GM12878 (cell line): ENCODE results near the gene CCDC191. TPM values are rescaled to one million over a fixed set of nuclear protein-coding genes. Genes with fewer than 3 reads are reported as not detected.

Experiments used
- ATAC-seq: fragments of 200-7000 bp; cut with Tn5 transposase; 3 replicates; pipeline ENCODE4 v1.9.1; 2020; ENCODE audit warnings: mild to moderate bottlenecking, moderate library complexity
- BruUV-seq: library from RNA; stranded (reverse); fragments of 400-500 nt; replicated peaks from 2 replicates; lab custom pipeline; 2021; lab: Mats Ljungman, UMichigan
- CTCF ChIA-PET: fragments of 300-600 bp; sonication (Branson Sonifier 250); formaldehyde crosslinking; extraction: SDS; loops from one replicate; lab custom pipeline; 2021; ENCODE audit warnings: inconsistent platforms; lab: Yijun Ruan, JAX
- POLR2A ChIA-PET: fragments of 350-600 bp; formaldehyde crosslinking; extraction: SDS; loops from one replicate; lab custom pipeline; 2021; ENCODE audit warnings: inconsistent platforms; lab: Charles Lee
- RAD21 ChIA-PET: fragments of 300-600 bp; sonication (Branson Sonifier 250); formaldehyde crosslinking; loops from one replicate; lab custom pipeline; 2023; ENCODE audit warnings: antibody characterized with exemption; ENCODE audit not compliant: unreplicated experiment; lab: Charles Lee
- SMC1A ChIA-PET: fragments of 300-600 bp; sonication (Branson Sonifier 250); formaldehyde crosslinking; loops from one replicate; lab custom pipeline; 2023; ENCODE audit not compliant: unreplicated experiment, uncharacterized antibody; lab: Charles Lee
- DNase-seq: peaks from one replicate; pipeline ENCODE4 v3.0.0-alpha.2; 2011; ENCODE audit warnings: low read depth, low spot score
- FAIRE-seq: peaks from 3 replicates; lab custom pipeline; 2011; peaks lifted over from hg19 to GRCh38; lab: Jason Lieb, UNC
- H2AFZ ChIP-seq: 2 replicates; pipeline ENCODE4 v1.6.0; 2011; ENCODE audit warnings: low read depth, low read length, control low read depth; ENCODE audit not compliant: control insufficient read depth
- H3K27ac ChIP-seq: 2 replicates; pipeline ENCODE4 v1.5.1; 2011; ENCODE audit warnings: control low read depth; ENCODE audit not compliant: control insufficient read depth, insufficient read depth
- H3K27me3 ChIP-seq, 2 experiments: replicated peaks in 1 of 2; 2 replicates each; pipeline versions ENCODE4 v1.6.0 to v1.6.1; 2011; ENCODE audit warnings: low read length in 1 of 2; ENCODE audit not compliant: control insufficient read depth in 2 of 2, insufficient read depth in 2 of 2
- H3K36me3 ChIP-seq, 2 experiments: 2 replicates each; pipeline ENCODE4 v1.5.1; 2011; ENCODE audit warnings: low read length in 1 of 2; ENCODE audit not compliant: control insufficient read depth in 2 of 2, insufficient read depth in 2 of 2
- H3K4me1 ChIP-seq: 2 replicates; pipeline ENCODE4 v1.6.1; 2011; ENCODE audit warnings: mild to moderate bottlenecking, low read length, moderate library complexity, mixed read lengths; ENCODE audit not compliant: control insufficient read depth, insufficient read depth
- H3K4me2 ChIP-seq: 2 replicates; pipeline ENCODE4 v1.6.0; 2011; ENCODE audit warnings: control low read depth; ENCODE audit not compliant: control insufficient read depth, insufficient read depth
- H3K4me3 ChIP-seq: fragments of 200-600 bp; sonication (generic); 2 replicates; pipeline ENCODE4 v1.5.1; 2016
- H3K79me2 ChIP-seq: 2 replicates; pipeline ENCODE4 v1.6.0; 2011; ENCODE audit warnings: low read length; ENCODE audit not compliant: control insufficient read depth, insufficient read depth
- H3K9ac ChIP-seq: 2 replicates; pipeline ENCODE4 v1.8.0; 2011; ENCODE audit warnings: low read length, control low read depth, mixed read lengths; ENCODE audit not compliant: control insufficient read depth, insufficient read depth
- H3K9me3 ChIP-seq: replicated peaks from 3 replicates; pipeline ENCODE4 v1.5.1; 2011; ENCODE audit warnings: mild to moderate bottlenecking, low read length; ENCODE audit not compliant: control insufficient read depth, insufficient read depth
- H4K20me1 ChIP-seq: 2 replicates; pipeline ENCODE4 v1.6.0; 2011; ENCODE audit not compliant: control insufficient read depth, insufficient read depth
- CREB1 ChIP-seq: IDR thresholded peaks from 2 replicates; pipeline ENCODE4 v1.6.1; 2012; ENCODE audit warnings: low read depth, mild to moderate bottlenecking, inconsistent platforms
- FOXM1 ChIP-seq: IDR thresholded peaks from 2 replicates; pipeline ENCODE4 v1.6.1; 2012; ENCODE audit warnings: low read depth, mild to moderate bottlenecking, inconsistent platforms, low read length, moderate library complexity
- HSF1 ChIP-seq: fragments of 150-350 bp; IDR thresholded peaks from 2 replicates; pipeline ENCODE4 v1.6.1; 2014; ENCODE audit warnings: mild to moderate bottlenecking, low read depth, low read length
- NBN ChIP-seq: fragments of 450-650 bp; IDR thresholded peaks from 2 replicates; pipeline ENCODE4 v1.6.1; 2016
- TAF1 ChIP-seq: IDR thresholded peaks from 2 replicates; pipeline ENCODE4 v1.6.1; 2011; ENCODE audit warnings: mild to moderate bottlenecking, low read depth, low read length, borderline replicate concordance
- WRNIP1 ChIP-seq: IDR thresholded peaks from 2 replicates; pipeline ENCODE4 v1.6.1; 2011; ENCODE audit warnings: low read depth, low read length, improper control_type of control experiment, borderline replicate concordance
- WGBS: methylation state at CpG from one replicate; pipeline ENCODE4 v1.1.6; 2016; ENCODE audit warnings: low lambda C conversion rate; ENCODE audit not compliant: insufficient replicate concordance, insufficient coverage; ENCODE audit errors: missing lambda C conversion rate; 5-methylcytosine and 5-hydroxymethylcytosine counted together
- in situ Hi-C: fragments of 300-500 bp; cut with MboI; formaldehyde crosslinking; loops from 9 replicates; pipeline ENCODE4 v1.14.3; 2018; ENCODE audit warnings: mixed read lengths
- intact Hi-C: fragments of 100-400 bp; cut with micrococcal nuclease; formaldehyde crosslinking; loops from one replicate; pipeline ENCODE4 v1.14.2; 2022; ENCODE audit not compliant: unreplicated experiment
- polyA plus RNA-seq, 11 experiments: library from polyadenylated mRNA; depleted of rRNA in 4 of 11; unstranded in 6 of 11; stranded (reverse) in 5 of 11; fragments of >200 nt; fragmentation: Nextera tagmentation in 4 of 11; fragmentation: Illumina TruSeq in 1 of 11; extraction: Ambion mirVana in 4 of 11; extraction: Trizol in 1 of 11; gene quantifications; 1 replicate in 1 of 11; 2 replicates in 10 of 11; pipeline versions ENCODE4 v1.2.1 to v1.2.3, GENCODE V29; 2011 to 2016; ENCODE audit warnings: inconsistent platforms in 2 of 11, missing spikeins in 2 of 11, low read depth in 1 of 11
- total RNA-seq, 4 experiments: library from RNA; depleted of rRNA in 3 of 4; stranded (reverse); fragments of >200 nt in 3 of 4; fragmentation: Illumina TruSeq in 1 of 4; extraction: Trizol in 1 of 4; gene quantifications; 2 replicates each; pipeline versions ENCODE4 v1.2.1 to v1.2.3, GENCODE V29; 2013 to 2021
- TF ChIP-seq, protein P1 (sequence below): fragments of 450-650 bp; IDR thresholded peaks from 2 replicates; pipeline ENCODE4 v1.6.1; 2016; ENCODE audit warnings: mild to moderate bottlenecking

The CCDC191 gene
- total and polyA plus RNA-seq, 10 of the 15 experiments (the other 5 are each of a cell fraction or from before 2014, with no cell fraction given) = 1.2 to 2.9 (median 1.7) TPM

- RAD21 ChIA-PET = no interaction called here
- Histone ChIP-seq H3K36me3 (peaks cover 5 to 28% of the 10 kb centered on the region in 2 experiments), H3K9me3 (no peaks in the 10 kb centered on the region), H3K4me3 (no peak overlapping the region), H4K20me1 (no peaks in the 10 kb centered on the region), H3K79me2 (peaks cover 3% of the 10 kb centered on the region), H3K27ac (no peak overlapping the region), H3K9ac (no peak overlapping the region), H3K27me3 (no peaks in the 10 kb centered on the region), H3K4me1 (no peaks in the 10 kb centered on the region), H3K4me2 (no peak overlapping the region), H2AFZ (no peak overlapping the region)
- ATAC-seq (no peak), FAIRE-seq (no peak), DNase-seq (no peak)
- no TSS peak for BruUV-seq
- intact Hi-C loops (no loop called here), in situ Hi-C loops (no loop called here)
- POLR2A ChIA-PET = no interaction called here
- WGBS = 96% methylated on average over 4 of the region's 4 CpGs
- SMC1A ChIA-PET = no interaction called here
- no peak for TF ChIP-seq TAF1
- no peak for TF ChIP-seq WRNIP1
- TF ChIP-seq, protein P1, sequence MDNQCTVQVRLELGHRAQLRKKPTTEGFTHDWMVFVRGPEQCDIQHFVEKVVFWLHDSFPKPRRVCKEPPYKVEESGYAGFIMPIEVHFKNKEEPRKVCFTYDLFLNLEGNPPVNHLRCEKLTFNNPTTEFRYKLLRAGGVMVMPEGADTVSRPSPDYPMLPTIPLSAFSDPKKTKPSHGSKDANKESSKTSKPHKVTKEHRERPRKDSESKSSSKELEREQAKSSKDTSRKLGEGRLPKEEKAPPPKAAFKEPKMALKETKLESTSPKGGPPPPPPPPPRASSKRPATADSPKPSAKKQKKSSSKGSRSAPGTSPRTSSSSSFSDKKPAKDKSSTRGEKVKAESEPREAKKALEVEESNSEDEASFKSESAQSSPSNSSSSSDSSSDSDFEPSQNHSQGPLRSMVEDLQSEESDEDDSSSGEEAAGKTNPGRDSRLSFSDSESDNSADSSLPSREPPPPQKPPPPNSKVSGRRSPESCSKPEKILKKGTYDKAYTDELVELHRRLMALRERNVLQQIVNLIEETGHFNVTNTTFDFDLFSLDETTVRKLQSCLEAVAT = no peak
- CTCF ChIA-PET = no interaction called here
Measured at GRCh38 chr3:114068336-114068735, 12.0 kb upstream of the CCDC191 start.

DNA sequence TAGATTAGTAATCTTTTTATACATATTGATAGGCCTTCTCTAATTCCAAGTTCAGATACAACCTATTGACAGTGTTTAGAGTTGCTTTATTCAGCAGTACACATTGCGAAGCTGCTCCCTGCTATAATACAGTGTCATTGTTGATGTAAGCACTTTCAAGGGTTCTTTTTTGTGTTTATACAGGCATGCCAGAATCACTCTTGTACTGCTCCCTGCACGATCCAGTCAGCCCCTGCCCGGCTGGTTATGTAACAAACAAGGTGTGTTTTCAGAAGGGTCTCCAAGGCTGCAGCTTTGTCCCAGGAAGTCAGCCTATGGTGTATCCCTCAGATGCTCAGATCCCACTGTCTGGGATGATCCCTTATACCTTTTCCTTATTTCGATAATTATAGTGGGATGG, 11.5 kb upstream of the CCDC191 start:
- H2AFZ ChIP-seq = no peak overlapping the region
- no peak for DNase-seq
- TF ChIP-seq FOXM1 = no peak
- TF ChIP-seq NBN = no peak
- TF ChIP-seq CREB1 = no peak
- TF ChIP-seq HSF1 = no peak
- TF ChIP-seq, all 136 proteins: peak for 0
- no peak for FAIRE-seq
- in situ Hi-C loops (no loop called here), intact Hi-C loops (no loop called here)
- Histone ChIP-seq H3K9me3 (no peaks in the 10 kb centered on the region), H3K4me3 (no peak overlapping the region), H3K79me2 (peaks cover 5% of the 10 kb centered on the region), H3K4me2 (no peak overlapping the region), H4K20me1 (no peaks in the 10 kb centered on the region), H3K9ac (no peak overlapping the region), H3K36me3 (peaks cover 5 to 28% of the 10 kb centered on the region in 2 experiments), H3K27ac (no peak overlapping the region), H3K27me3 (no peaks in the 10 kb centered on the region), H3K4me1 (no peaks in the 10 kb centered on the region)
- WGBS = 100% methylated on average over 4 of the region's 4 CpGs
- SMC1A ChIA-PET = interaction anchor here (0.9 to 1.9 kb wide), 3 partner anchors 8 to 12 kb away, joined by 3 to 9 read pairs (median 4); partner anchors contain the start of genes CCDC191 and QTRT2
- BruUV-seq = no TSS peak
- RAD21 ChIA-PET = no interaction called here
- CTCF ChIA-PET = no interaction called here
- POLR2A ChIA-PET = interaction anchor here (1.3 kb wide), 1 partner anchor 12 kb away, joined by 3 read pairs; the partner anchor contains the start of genes CCDC191 and QTRT2
- ATAC-seq = no peak
